ENCODE measurements around the gene C6orf132.

The C6orf132 gene

DNA sequence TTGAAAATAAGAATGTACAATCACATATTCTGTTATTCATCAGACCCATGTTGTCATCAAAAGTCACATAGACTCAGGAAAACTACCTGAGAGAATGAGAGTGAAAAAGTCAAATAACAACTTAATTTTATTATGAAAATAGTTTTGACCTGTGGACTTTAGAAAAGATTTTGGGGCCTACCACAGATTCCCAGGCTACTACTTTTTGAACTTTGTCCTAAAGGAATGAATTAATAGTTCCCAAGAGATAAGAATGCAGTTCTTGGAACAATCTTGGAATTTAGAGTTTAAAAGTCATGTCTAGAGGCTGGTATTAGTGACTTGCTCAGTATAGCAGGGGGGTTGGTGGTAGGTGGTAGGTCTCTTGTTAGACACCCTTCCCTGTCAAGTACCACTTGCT is 88.8 kb downstream of the C6orf132 start:
- Mint-ChIP-seq H3K4me1 (peaks cover 12% of the 10 kb centered on the region), H3K27me3 (ENCODE audit: low read depth) (no peaks in the 10 kb centered on the region), H3K4me3 (peak overlapping the region in 2 of 3 experiments; percentile 16 to 17), H3K9me3 (no peaks in the 10 kb centered on the region), H3K36me3 (ENCODE audit: low read depth) (peaks cover 57% of the 10 kb centered on the region), H3K27ac (no peak overlapping the region)
- TF ChIP-seq, protein P1, sequence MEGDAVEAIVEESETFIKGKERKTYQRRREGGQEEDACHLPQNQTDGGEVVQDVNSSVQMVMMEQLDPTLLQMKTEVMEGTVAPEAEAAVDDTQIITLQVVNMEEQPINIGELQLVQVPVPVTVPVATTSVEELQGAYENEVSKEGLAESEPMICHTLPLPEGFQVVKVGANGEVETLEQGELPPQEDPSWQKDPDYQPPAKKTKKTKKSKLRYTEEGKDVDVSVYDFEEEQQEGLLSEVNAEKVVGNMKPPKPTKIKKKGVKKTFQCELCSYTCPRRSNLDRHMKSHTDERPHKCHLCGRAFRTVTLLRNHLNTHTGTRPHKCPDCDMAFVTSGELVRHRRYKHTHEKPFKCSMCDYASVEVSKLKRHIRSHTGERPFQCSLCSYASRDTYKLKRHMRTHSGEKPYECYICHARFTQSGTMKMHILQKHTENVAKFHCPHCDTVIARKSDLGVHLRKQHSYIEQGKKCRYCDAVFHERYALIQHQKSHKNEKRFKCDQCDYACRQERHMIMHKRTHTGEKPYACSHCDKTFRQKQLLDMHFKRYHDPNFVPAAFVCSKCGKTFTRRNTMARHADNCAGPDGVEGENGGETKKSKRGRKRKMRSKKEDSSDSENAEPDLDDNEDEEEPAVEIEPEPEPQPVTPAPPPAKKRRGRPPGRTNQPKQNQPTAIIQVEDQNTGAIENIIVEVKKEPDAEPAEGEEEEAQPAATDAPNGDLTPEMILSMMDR (IDR thresholded peaks at IDR 0.05; ENCODE audit: unreplicated experiment in 3 of 3) = no peak

DNA sequence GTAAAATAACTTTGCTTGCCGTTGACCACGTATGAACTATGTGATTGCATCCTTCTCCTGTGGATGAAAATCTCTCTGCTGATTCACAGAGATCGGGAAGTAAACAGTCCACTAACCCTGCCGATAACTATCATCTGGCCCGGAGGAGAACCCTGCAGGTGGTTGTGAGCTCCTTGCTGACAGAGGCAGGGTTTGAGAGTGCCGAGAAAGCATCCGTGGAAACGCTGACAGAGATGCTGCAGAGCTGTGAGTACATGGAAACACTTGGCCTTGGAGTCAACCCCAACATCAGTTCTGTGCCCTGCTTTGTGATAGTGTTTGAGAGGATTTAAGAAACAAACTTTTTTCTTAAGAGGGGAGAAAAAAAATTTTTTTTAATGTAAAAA is 91.2 kb downstream of the C6orf132 start:
- Mint-ChIP-seq H3K4me3 (peak overlapping the region; percentile 97 to 98 (median 97)), H3K9me3 (no peaks in the 10 kb centered on the region), H3K4me1 (peaks cover 32% of the 10 kb centered on the region), H3K27me3 (ENCODE audit: low read depth) (peaks cover 5% of the 10 kb centered on the region), H3K27ac (peak overlapping the region; percentile 22 to 98 (median 55)), H3K36me3 (ENCODE audit: low read depth) (peaks cover 34% of the 10 kb centered on the region)
- TF ChIP-seq, protein P1 (IDR thresholded peaks at IDR 0.05; ENCODE audit: unreplicated experiment in 3 of 3) = no peak
